Measurements from ENCODE around the gene DNAJA4. TPM values are rescaled to one million over a fixed set of nuclear protein-coding genes. Genes with fewer than 3 reads are reported as not detected.

The DNAJA4 gene
- total and polyA plus RNA-seq, 2 of the 8 experiments (the other 6 are each of a cell fraction or from before 2014, with no cell fraction given): 3.6 to 6.2 TPM

GRCh38 chr15:78276064-78276943 lies 11.9 kb downstream of the DNAJA4 start:
- no peaks in the 10 kb centered on the region for H3K79me1 ChIP-seq (ENCODE audit: low read depth, low read length)
- H3K9ac ChIP-seq (replicated peaks in 1 of 4; ENCODE audit: extremely low read depth in 1 of 4, low read depth in 3 of 4, low read length in 3 of 4): no peak overlapping the region
- no peak for FAIRE-seq
- H2BK15ac ChIP-seq (ENCODE audit: low read length): no peak overlapping the region
- no peak overlapping the region for H3K4me2 ChIP-seq (ENCODE audit: insufficient read depth in 1 of 2, low read depth in 2 of 2, low read length in 2 of 2)
- no peaks in the 10 kb centered on the region for H3K23me2 ChIP-seq (ENCODE audit: low read depth, low read length)
- DNase-seq (ENCODE audit: low read depth in 1 of 2, low spot score in 2 of 2): no peak
- H3K23ac ChIP-seq (ENCODE audit: insufficient read length): no peak overlapping the region
- H2BK120ac ChIP-seq (replicated peaks; ENCODE audit: low read depth, low read length): no peak overlapping the region
- H3K4me3 ChIP-seq (ENCODE audit: extremely low read depth in 1 of 4, insufficient read depth in 2 of 4, low read depth in 3 of 4, low read length in 4 of 4): no peak overlapping the region
- H2BK20ac ChIP-seq (ENCODE audit: low read length): no peak overlapping the region
- no peak overlapping the region for H2AFZ ChIP-seq (ENCODE audit: low read length)
- no peak overlapping the region for H2BK12ac ChIP-seq (ENCODE audit: low read depth, low read length)
- no peak overlapping the region for H4K5ac ChIP-seq (ENCODE audit: insufficient read length, low read depth, low read length)
- CTCF ChIA-PET (ENCODE audit: partially characterized antibody): interaction anchor here (0.7 to 1.6 kb wide), 4 partner anchors 8 to 304 kb away, joined by 3 to 5 read pairs (median 4); no protein-coding TSS in a partner anchor
- H3K36me3 ChIP-seq (ENCODE audit: control insufficient read depth in 2 of 4, insufficient read depth in 4 of 4, low read length in 3 of 4): peaks cover 0 to 3% (median 0%) of the 10 kb centered on the region in 4 experiments; a peak in 1 of 8 replicates
- no peaks in the 10 kb centered on the region for H4K20me1 ChIP-seq (replicated peaks in 1 of 2; ENCODE audit: control insufficient read depth in 1 of 2, insufficient read depth in 2 of 2, low read length in 2 of 2)
- no peak overlapping the region for H4K8ac ChIP-seq (ENCODE audit: extremely low read depth, insufficient read depth, low read length)
- H3K9me3 ChIP-seq (ENCODE audit: insufficient read depth in 2 of 2, low read depth in 1 of 2, low read length in 1 of 2): no peaks in the 10 kb centered on the region
- no peak overlapping the region for H4K91ac ChIP-seq (replicated peaks; ENCODE audit: insufficient read length, low read length)
- no peak overlapping the region for H3K18ac ChIP-seq (ENCODE audit: extremely low read depth, low read length)
- POLR2A ChIA-PET (ENCODE audit: partially characterized antibody): interaction anchor here (1.1 to 1.7 kb wide), 3 partner anchors 12 to 23 kb away, joined by 3 to 8 read pairs (median 3); partner anchors contain the start of genes DNAJA4 and SKIC8
- H3K4ac ChIP-seq (replicated peaks; ENCODE audit: insufficient read length, low read depth, low read length): no peak overlapping the region
- H3K14ac ChIP-seq (ENCODE audit: insufficient read length): no peak overlapping the region
- no peak overlapping the region for H2AK5ac ChIP-seq (ENCODE audit: low read depth, low read length)
- no peaks in the 10 kb centered on the region; a peak in 1 of 7 replicates for H3K4me1 ChIP-seq (replicated peaks in 1 of 4; ENCODE audit: control insufficient read depth in 3 of 4, insufficient read depth in 4 of 4, low read length in 3 of 4)
- H3K79me2 ChIP-seq (ENCODE audit: control insufficient read depth in 1 of 2, insufficient read depth in 2 of 2, low read length in 2 of 2): no peaks in the 10 kb centered on the region
- H3K56ac ChIP-seq (replicated peaks; ENCODE audit: insufficient read length, low read depth, low read length): no peak overlapping the region
- 84% methylated on average over 6 of the region's 6 CpGs; no CpG with 5 or more reads in 1 of the 2 experiments for WGBS, 2 experiments (ENCODE audit: extremely low coverage in 1 of 2, insufficient coverage in 1 of 2, insufficient read length in 1 of 2, insufficient replicate concordance in 2 of 2, low coverage in 1 of 2, low lambda C conversion rate in 2 of 2, missing lambda C conversion rate in 1 of 2)
- H2BK5ac ChIP-seq (ENCODE audit: low read depth, low read length): no peak overlapping the region
- no peaks in the 10 kb centered on the region for H3K27me3 ChIP-seq (replicated peaks in 1 of 4; ENCODE audit: control insufficient read depth in 3 of 4, extremely low read depth in 1 of 4, insufficient read depth in 3 of 4, low read length in 3 of 4)
- H3K27ac ChIP-seq (ENCODE audit: low read depth, low read length): no peak overlapping the region
- TF ChIP-seq CBX8 (IDR thresholded peaks at IDR 0.05; ENCODE audit: borderline replicate concordance, low read depth, low read length) (no peak), ZNF274 (IDR thresholded peaks at IDR 0.05; ENCODE audit: borderline replicate concordance, extremely low read depth, low read length) (no peak), MAFK (IDR thresholded peaks at IDR 0.05; ENCODE audit: low read depth, low read length) (no peak), SRF (IDR thresholded peaks at IDR 0.05; ENCODE audit: low read depth, low read length) (no peak), MAX (IDR thresholded peaks at IDR 0.05) (no peak), CHD2 (IDR thresholded peaks at IDR 0.05; ENCODE audit: low read length) (no peak), NANOG (IDR thresholded peaks at IDR 0.05; ENCODE audit: insufficient read depth, low read depth, low read length, poor library complexity, severe bottlenecking) (no peak), CTBP2 (IDR thresholded peaks at IDR 0.05; ENCODE audit: borderline replicate concordance, insufficient read depth, insufficient read length, low read length) (no peak), GABPA (IDR thresholded peaks at IDR 0.05; ENCODE audit: borderline replicate concordance, insufficient read depth, low read length) (no peak)
